ENCODE results near the gene TPX2. TPM values are rescaled to one million over a fixed set of nuclear protein-coding genes. Genes with fewer than 3 reads are reported as not detected.

Gene TPX2
- total and polyA plus RNA-seq, 2 of the 8 experiments (the other 6 are each of a cell fraction or from before 2014, with no cell fraction given) = 43.6 to 125 TPM

- POLR2A ChIA-PET (ENCODE audit: partially characterized antibody) = interaction anchor here (2.2 kb wide), 1 partner anchor 135 kb away, joined by 8 read pairs; the partner anchor contains the start of gene ID1
- Histone ChIP-seq H4K91ac (replicated peaks; ENCODE audit: insufficient read length, low read length) (no peak overlapping the region), H3K4me1 (replicated peaks in 1 of 4; ENCODE audit: control insufficient read depth in 3 of 4, insufficient read depth in 4 of 4, low read length in 3 of 4) (peaks cover 0 to 8% (median 2%) of the 10 kb centered on the region in 4 experiments; a peak in 3 of 7 replicates), H4K20me1 (replicated peaks in 1 of 2; ENCODE audit: control insufficient read depth in 1 of 2, insufficient read depth in 2 of 2, low read length in 2 of 2) (peaks cover 0 to 4% of the 10 kb centered on the region in 2 experiments), H3K14ac (ENCODE audit: insufficient read length) (no peak overlapping the region), H3K18ac (ENCODE audit: extremely low read depth, low read length) (no peak overlapping the region), H3K27me3 (replicated peaks in 1 of 4; ENCODE audit: control insufficient read depth in 3 of 4, extremely low read depth in 1 of 4, insufficient read depth in 3 of 4, low read length in 3 of 4) (no peaks in the 10 kb centered on the region; a peak in 1 of 7 replicates), H2BK12ac (ENCODE audit: low read depth, low read length) (no peak overlapping the region), H3K79me2 (ENCODE audit: control insufficient read depth in 1 of 2, insufficient read depth in 2 of 2, low read length in 2 of 2) (peaks cover 15 to 46% of the 10 kb centered on the region in 2 experiments), H2BK15ac (ENCODE audit: low read length) (no peak overlapping the region), H2BK5ac (ENCODE audit: low read depth, low read length) (no peak overlapping the region), H3K79me1 (ENCODE audit: low read depth, low read length) (no peaks in the 10 kb centered on the region), H3K36me3 (ENCODE audit: control insufficient read depth in 2 of 4, insufficient read depth in 4 of 4, low read length in 3 of 4) (peaks cover 5 to 22% (median 14%) of the 10 kb centered on the region in 4 experiments; a peak in 5 of 8 replicates), H3K9me3 (ENCODE audit: insufficient read depth in 2 of 2, low read depth in 1 of 2, low read length in 1 of 2) (no peaks in the 10 kb centered on the region), H3K4ac (replicated peaks; ENCODE audit: insufficient read length, low read depth, low read length) (no peak overlapping the region), H3K4me2 (ENCODE audit: insufficient read depth in 1 of 2, low read depth in 2 of 2, low read length in 2 of 2) (peak overlapping the region; percentile 84 to 88), H2AFZ (ENCODE audit: low read length) (no peak overlapping the region), H3K23ac (ENCODE audit: insufficient read length) (no peak overlapping the region), H3K56ac (replicated peaks; ENCODE audit: insufficient read length, low read depth, low read length) (no peak overlapping the region), H3K9ac (replicated peaks in 1 of 4; ENCODE audit: extremely low read depth in 1 of 4, low read depth in 3 of 4, low read length in 3 of 4) (peak overlapping the region in 3 of 4 experiments; percentile 3 to 66 (median 16); a peak in 4 of 7 replicates), H2BK120ac (replicated peaks; ENCODE audit: low read depth, low read length) (no peak overlapping the region), H4K8ac (ENCODE audit: extremely low read depth, insufficient read depth, low read length) (no peak overlapping the region), H3K27ac (ENCODE audit: low read depth, low read length) (no peak overlapping the region), H2AK5ac (ENCODE audit: low read depth, low read length) (no peak overlapping the region), H2BK20ac (ENCODE audit: low read length) (no peak overlapping the region), H3K4me3 (ENCODE audit: extremely low read depth in 1 of 4, insufficient read depth in 2 of 4, low read depth in 3 of 4, low read length in 4 of 4) (peak overlapping the region; percentile 78 to 99 (median 82)), H4K5ac (ENCODE audit: insufficient read length, low read depth, low read length) (no peak overlapping the region), H3K23me2 (ENCODE audit: low read depth, low read length) (no peaks in the 10 kb centered on the region; the same call in none of the 2 replicates)
- CTCF ChIA-PET (ENCODE audit: partially characterized antibody) = interaction anchor here (1.1 to 4.6 kb wide), 5 partner anchors 12 to 107 kb away, joined by 3 to 27 read pairs (median 4); no protein-coding TSS in a partner anchor
- DNase-seq (ENCODE audit: low read depth in 1 of 2, low spot score in 2 of 2) = no peak
- 21% methylated on average over 1 of the region's 1 CpG; no CpG with 5 or more reads in 1 of the 2 experiments for WGBS, 2 experiments (ENCODE audit: extremely low coverage in 1 of 2, insufficient coverage in 1 of 2, insufficient read length in 1 of 2, insufficient replicate concordance in 2 of 2, low coverage in 1 of 2, low lambda C conversion rate in 2 of 2, missing lambda C conversion rate in 1 of 2)
- no peak for FAIRE-seq
- TF ChIP-seq SP1 (IDR thresholded peaks at IDR 0.05; ENCODE audit: low read depth, low read length) (no peak), EZH2 (IDR thresholded peaks at IDR 0.05; ENCODE audit: low read depth, low read length, severe bottlenecking) (no peak), CREB1 (IDR thresholded peaks at IDR 0.05) (no peak), TBP (IDR thresholded peaks at IDR 0.05; ENCODE audit: low read depth, low read length) (no peak), SAP30 (IDR thresholded peaks at IDR 0.05; ENCODE audit: insufficient read depth, insufficient replicate concordance, low read length) (no peak), POLR2A (IDR thresholded peaks at IDR 0.05; ENCODE audit: control extremely low read depth in 1 of 2, low read depth in 2 of 2, low read length in 2 of 2) (no peak), SP4 (IDR thresholded peaks at IDR 0.05; ENCODE audit: low read length) (no peak), CBX5 (IDR thresholded peaks at IDR 0.05; ENCODE audit: low read depth, low read length) (no peak), POLR2AphosphoS5 (IDR thresholded peaks at IDR 0.05; ENCODE audit: low read depth, low read length) (no peak), GTF2F1 (IDR thresholded peaks at IDR 0.05; ENCODE audit: borderline replicate concordance, low read depth, low read length) (no peak), KDM1A (IDR thresholded peaks at IDR 0.05; ENCODE audit: borderline replicate concordance, low read length) (no peak), ZNF274 (IDR thresholded peaks at IDR 0.05; ENCODE audit: borderline replicate concordance, extremely low read depth, low read length) (no peak), TCF12 (IDR thresholded peaks at IDR 0.05; ENCODE audit: low read depth, low read length) (no peak), POU5F1 (IDR thresholded peaks at IDR 0.05; ENCODE audit: low read depth, low read length) (no peak), FOSL1 (IDR thresholded peaks at IDR 0.05; ENCODE audit: insufficient read depth, low read depth, low read length) (no peak)
Measured at GRCh38 chr20:31740208-31740607, 1.1 kb downstream of the TPX2 start.
